IPS-NIHi7 (cell line): ENCODE measurements around the gene ADGRF3.
A peak's percentile ranks its signal among the peaks of the same experiment; 100 is the strongest.
"Not testable (repeated sequence)": the region's sequence is repeated elsewhere in the genome, so short reads cannot be mapped to it uniquely, and the experiment has no call there.

Experiments used
- DNase-seq: peaks from one replicate; pipeline ENCODE4 v3.0.0; 2012; ENCODE audit warnings: mixed read lengths; ENCODE audit errors: extremely low spot score

The ADGRF3 gene

DNA sequence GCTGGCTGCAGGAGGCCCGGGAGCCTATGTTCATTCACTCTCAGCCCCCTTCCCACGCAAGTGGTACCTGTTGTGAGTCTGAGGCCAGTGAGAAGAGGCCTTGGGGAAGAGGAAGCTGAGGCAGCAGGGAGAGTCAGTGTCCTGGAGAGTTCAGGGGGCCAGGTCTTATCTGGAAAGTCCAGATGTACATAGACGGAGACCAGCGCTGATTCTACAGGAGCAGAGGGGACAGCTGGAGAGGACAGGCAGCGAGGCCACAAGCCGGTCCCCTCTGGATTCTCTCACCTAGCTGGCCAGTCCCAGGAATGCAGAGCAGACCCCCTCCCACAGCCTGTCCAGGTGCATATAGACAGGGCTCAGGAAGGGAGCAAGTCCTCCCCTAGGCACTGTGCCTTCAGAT lies 29.7 kb downstream of the ADGRF3 start:
- DNase-seq: no peak

DNA sequence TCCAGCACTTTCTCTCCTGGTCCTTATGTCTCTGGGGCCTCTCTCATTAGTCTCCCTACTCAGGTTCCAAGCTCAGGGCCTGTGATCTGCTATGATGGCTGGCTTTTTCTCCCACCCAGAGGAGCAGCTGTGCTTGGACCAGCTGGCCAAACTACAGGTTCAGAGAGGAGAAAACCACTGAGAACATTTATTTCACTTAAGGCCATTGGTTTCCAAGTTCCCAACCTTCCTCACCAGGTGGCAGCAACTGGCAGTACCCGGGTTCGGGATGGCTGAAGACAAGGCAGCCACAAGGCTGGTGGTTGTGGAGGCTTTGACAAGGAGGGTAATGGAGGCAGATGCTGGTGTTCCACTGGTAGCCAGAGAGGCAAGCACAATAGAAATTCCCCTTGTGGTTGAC lies 30.5 kb downstream of the ADGRF3 start:
- no peak for DNase-seq

DNA sequence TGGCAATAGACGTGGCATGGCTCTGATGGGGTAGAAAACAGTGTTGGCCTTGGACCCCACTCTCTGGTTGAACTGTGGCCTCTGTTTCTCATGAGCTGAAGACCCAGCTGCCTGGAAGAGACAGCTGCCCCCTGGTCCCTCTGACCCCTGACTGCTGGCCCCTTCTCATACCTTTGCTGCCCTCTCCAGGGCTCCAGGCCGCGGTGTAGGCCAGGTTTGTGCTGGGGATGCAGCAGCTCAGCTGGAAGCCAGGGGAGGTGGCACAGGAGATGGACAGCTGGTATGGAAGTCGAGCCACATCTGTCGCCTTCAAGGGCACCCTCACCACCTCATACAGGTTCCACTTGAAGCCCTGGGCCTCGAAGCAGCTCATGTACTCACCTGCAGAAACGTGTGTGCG lies 32.3 kb downstream of the ADGRF3 start:
- DNase-seq: peak; percentile 72

DNA sequence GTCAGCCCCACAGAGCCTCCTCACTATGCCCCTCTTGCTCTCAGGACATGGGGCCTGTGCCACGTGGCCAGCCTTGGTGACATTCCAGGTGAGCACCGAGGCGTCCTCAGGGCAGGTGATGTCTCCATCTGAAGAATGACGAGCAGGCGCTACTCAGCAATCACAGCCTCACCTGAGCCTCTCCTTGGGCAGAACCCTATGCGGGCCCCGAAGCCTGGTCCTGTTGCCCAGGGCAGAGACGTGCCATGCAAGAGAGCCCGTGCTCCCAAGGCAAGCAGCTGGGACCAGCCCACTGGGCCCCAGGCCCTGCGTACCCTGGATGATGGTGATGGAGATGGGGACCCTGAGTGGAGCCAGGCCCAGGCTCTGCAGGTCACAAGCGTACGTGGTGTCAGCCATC lies 33.1 kb downstream of the ADGRF3 start:
- DNase-seq: no peak

DNA sequence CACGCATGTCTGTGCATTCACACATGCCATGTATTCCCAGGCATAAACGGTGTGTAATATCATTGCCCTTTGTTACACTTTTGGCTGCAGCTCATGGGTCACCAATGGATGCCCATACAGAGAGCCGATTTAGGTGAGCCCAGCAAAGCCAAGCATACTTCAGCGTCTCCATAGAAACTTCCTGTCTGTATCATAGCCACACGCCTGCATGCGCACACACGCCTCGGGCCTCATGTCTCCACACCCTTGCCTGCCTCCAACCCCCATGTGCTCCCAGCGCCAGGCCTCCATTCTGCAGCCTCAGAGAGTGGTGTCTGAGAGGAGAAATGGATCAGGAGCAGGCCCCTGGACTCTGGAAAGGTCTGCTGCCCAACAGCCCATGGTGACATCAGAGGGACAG lies 34.1 kb downstream of the ADGRF3 start:
- no peak for DNase-seq

DNA sequence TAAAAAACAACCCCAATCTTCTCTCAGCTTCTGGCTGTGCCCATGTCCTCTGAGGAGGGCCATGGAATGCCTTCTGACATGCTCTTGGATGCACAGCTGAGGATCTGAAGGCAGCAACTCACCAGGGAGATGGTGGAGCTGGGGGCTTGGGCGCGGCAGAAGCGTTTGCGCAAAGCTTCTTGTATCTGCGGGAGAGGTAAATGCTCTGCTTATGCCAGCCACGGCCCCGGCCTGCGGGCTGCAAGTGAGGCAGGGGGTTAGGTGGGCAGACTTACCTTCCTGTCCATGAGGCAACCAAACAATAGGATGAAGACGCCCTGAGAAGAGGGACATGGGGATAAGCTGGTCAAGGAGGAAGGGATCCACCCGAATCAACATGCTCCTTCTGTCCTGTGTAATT lies 36.7 kb downstream of the ADGRF3 start:
- DNase-seq: no peak

DNA sequence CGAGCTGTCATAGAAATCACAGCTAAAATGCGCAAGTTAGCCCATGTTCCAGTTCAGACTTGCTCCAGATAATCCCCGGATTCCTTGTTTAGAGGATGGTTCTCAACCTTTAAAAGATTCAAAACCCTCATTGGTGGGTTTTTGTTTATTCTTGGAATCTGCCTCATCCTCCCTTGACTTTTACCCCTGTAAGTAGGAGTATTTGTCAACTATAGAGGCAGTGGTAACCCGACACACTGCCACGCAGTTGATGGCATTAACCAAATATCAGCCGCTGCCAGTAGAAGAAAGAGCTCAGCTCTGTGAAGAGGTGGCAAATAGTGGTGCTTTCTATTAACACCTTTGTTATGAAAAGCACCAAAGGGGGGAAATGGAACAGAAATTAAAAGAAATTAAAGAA lies 41.0 kb downstream of the ADGRF3 start:
- DNase-seq: no peak

DNA sequence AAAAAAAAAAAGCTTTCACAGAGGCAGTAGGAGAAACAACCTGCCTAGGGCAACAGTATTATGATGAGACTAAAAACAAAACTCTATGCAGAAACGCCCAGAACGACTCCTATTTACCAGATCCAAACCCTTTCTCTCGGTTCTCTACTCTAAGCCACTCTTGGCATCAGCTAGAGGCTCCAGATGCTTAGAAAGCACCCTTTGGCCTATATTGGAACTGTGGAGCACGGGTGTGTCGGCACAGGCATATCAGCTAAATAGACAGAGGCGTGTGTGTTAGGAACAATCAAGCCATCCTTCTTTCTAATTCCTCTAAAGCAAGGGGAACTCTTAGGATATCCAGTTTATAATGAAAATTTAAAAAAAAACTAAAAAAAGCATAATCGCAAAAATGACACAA lies 41.5 kb downstream of the ADGRF3 start:
- DNase-seq: not testable (repeated sequence)

DNA sequence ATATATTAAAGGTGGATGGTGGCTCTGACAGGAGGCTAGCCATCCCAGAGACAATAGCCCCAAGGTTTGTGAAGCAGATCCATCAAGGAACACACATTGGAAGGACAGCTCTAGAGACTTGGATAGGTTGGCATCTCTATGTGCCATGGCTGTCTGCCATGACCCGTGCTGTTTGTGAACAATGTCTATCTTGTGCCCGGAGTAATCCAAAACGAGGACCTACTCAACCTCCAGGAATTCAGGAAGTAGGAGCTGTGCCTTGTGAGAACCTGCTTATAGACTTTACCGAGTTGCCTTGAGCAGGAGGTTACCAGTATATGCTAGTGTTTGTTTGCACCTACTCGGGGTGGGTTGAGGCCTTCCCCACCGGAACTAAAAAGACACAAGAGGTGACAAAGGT lies 43.7 kb downstream of the ADGRF3 start:
- no peak for DNase-seq

DNA sequence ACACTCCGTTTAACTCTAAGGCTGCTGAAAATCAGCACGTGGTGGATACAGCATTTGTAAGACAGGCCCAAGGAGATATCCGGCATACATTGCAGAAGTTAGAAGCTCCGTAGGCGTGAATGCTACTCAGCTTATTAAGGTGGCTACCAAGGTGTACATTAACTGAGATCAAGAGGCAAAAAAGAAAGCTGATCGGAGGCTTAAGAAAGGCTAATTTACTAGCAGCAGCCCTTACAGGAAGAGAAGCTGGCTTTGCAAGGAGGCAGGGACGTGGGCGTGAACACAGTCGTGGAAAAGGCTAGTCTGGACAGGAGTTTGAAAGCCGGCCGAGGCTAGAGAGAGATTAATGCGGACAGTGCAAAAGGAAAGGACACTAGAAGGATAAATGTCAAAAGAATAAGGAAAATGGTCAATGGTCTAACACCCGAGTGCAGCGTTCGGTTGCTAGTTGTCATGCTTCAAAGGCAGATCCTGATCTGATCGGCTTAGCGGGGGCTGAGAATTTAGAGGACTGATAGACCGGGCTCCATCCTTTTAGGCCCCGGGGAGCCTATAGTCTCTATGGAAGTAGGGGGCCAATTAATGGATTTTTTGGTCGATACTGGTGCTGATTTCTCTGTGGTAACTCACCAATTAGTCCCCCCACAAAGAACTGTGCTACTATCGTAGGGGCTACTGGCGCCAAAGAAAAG lies 46.2 kb downstream of the ADGRF3 start:
- no peak for DNase-seq

DNA sequence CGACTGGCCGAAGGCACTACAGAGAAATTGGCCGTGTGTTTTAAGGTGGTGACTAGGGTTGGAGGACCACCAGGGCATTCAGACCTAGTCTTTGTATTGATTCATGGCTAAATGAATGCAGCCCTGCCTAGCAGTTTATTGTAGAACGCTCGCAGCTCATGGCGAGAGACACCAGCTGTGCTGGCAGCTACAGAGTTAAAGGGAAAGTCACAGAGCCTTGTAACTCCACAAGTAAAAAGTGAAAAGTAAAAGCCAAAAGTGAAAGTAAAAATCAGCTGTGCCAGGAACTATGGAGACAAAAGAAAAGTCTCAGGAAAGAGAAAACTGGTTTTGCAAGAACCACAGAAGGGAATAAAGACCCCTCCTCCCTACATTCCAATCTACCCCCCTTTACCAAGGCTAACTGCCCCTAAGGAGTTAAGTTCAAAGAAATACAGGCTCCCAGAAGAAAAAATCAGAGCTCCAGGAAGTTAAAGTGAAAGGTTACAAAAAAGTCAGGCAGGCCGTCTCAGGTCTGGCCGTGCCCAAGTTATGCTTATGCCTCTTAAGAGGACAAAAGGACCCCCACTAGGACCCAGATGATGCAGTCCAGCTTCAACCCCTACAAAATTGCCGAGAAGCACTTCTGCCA lies 47.0 kb downstream of the ADGRF3 start:
- DNase-seq: no peak

DNA sequence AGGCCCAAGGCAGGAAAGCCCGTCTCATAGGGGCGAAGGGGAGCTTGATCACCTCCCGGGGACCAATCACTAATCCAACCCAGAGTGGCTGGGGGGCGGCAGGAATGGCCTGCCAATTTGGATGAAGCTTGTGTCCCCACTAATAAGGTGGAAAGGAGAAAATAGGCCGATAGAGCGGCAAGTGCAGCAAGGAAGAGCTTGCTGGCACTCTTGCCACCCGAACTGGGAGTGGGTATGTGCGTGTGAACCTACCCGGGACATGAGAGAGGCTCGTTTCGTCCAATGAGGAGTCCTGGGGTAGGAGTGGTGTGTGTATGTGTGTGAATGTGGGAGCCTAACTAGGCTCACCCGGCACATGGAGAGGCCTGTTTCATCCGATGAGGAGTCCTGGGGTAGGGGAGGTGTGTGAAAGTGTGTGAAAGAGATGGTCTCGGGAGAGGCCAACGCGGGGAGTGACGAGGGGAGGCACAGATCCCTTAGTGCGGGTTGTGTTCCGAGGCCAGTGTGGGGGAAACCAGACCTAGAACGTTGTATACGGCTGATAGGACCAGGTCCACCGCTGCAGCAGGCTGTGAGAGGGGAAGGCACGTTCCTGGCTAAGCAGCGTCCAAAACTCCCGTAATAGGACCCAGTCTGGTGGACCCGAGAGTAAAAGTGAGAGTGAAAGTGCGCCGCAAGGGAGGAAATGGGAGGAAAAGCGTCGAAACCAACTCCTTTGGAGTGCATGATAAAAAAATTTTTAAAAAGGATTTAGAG lies 47.8 kb downstream of the ADGRF3 start:
- no peak for DNase-seq

DNA sequence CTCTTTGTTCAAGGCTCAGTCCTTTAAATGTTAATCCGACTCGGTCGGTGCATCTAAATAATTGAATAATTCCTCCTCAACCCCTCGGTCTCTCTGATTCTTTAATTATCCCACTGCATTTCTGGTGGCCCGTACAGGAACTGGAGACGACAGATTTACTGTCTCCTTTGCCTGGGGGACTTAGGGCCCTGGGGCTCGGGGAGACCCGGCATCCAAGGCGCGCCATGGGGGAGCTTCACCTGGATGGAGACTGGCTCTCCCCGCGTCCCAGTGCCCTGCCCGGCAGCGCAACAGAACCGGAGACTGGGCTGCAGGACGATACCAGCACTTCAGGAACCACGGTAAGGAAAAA lies 48.3 kb downstream of the ADGRF3 start:
- no peak for DNase-seq

DNA sequence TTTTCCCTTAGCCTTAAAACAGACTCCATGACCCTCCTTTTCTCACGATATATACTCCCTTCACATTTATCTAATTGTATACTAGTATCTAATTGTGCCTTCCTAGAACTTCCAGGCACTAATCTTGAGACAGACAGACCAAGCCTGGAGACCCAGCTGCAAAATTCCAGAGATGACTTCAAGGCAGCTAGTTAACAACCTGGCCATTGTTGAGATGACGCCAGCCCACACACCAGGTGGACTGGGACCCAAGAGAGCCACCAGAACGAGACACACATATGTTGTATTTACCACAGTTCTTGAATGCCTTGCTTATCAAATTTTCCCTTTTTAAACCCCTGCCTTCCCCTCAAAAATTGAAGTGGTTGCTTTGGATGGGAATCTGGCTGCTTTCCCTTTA lies 49.5 kb downstream of the ADGRF3 start:
- no peak for DNase-seq

DNA sequence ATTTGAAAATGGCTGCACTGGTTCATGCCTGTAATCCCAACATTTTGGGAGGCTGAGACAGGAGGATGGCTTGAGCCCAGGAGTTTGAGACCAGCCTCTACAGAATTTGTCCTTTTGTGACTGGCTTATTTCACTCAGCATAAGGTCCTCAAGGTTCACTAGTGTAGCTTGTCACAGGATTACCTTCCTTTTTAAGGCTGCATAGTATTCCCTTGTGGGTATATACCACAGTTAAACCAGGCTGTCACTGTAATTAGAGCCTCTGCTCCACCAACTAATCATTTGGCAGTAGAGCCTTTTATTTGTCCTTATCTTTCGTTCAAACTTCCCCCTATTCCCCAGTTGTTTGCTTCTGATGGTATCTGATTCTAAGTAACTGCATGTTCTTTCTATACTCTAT lies 51.1 kb downstream of the ADGRF3 start:
- DNase-seq: no peak

DNA sequence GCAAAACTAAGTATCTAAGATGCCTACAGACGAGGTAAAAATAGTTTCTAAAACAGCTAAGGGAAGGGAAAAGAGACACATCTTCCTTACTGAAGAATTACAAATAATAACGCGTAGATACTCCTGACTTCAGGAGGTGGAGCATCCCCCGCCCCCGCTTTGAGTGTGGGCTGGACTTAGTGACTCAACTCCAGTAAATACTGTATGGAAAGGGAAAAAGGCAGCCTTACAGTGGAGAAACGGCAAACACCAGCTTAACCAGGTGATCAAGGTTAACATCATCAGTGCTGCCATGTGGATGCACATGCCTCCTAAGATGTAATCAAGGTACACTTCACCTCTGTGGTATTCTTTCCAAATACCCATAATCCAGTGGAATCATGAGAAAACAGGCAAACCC lies 53.9 kb downstream of the ADGRF3 start:
- no peak for DNase-seq

DNA sequence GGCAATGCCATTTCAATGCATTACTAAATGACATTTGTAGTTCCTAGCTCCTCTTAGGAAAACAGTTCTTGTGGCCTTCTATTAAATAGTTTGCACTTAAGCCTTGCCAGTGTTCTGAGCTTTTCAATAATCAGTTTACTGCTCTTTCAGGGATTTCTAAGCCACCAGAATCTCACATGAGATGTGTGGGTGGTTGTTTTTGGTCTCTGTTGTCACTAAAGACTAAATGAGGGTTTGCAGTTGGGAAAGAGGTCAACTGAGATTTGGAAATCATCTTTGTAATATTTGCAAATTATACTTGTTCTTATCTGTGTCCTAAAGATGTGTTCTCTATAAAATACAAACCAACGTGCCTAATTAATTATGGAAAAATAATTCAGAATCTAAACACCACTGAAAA lies 56.6 kb downstream of the ADGRF3 start:
- DNase-seq: no peak

DNA sequence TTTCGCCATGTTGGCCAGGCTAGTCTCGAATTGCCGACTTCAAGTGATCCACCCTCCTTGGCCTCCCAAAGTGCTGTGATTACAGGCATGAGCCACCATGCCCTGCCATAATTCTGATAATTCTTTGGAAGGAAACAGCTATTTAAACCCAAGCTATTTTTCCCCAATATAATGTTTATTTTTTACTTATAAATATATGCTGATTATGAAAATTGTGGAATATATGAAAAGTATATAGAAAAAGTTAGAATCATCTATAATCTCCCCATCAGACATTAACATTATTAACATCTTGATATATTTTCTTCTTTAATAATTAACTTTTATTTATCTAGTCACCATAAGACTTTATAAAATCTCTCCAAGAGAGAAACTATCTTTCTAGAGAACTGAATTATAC lies 60.7 kb downstream of the ADGRF3 start:
- no peak for DNase-seq

DNA sequence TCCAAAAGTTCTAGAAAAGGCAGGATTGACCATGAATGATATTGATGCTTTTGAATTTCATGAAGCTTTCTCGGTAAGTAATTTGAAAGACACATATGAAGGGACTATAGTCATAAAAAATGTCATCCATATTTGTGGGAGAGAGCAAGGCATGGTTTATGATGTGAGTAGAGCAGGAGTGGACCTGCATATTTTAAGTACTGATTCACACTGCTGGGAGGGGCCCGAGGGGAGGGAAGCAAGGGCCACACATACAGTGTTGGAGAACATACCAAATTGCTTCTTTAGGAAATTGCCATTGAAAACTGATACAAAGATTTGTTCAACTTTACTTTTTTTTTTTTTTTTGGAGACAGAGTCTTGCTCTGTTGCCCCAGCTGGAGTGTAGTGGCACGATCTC lies 62.5 kb downstream of the ADGRF3 start:
- DNase-seq: no peak

DNA sequence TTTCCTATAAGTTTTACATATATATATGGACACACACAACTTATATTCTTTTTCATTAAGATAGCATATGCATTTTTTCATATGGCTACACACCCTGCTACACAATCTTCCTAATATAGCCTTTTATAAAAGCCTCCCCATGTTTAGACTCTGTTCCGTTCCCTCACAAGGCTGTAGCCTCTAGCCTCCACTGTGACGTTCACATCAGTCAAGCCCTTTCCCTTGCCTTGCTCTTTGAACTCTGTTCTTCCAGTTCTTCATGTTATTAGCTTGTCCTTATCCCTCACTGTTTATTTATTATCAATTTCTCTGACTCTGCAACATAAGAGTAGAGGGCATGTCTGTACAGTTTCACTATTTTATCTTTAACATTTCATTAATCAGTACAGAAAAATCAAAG lies 63.0 kb downstream of the ADGRF3 start:
- DNase-seq: no peak

DNA sequence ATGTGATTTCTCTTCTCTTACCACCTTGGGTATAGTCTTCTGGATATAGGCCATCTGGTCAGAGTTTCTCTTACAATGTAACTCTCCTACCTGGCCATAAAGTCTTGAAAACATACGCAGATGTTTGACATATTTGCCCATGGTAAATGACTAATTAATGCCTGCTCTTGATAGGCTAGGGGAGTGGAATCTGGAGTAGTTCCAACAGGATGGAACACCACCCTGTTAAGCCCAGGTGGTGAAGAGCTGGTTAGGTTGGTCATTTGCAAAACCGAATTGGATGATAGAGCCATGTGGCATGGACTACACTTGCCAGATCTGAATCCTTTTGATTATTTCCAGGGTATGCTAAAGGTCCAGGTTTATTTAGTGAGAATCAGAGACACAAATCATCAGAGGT lies 65.4 kb downstream of the ADGRF3 start:
- DNase-seq: no peak

DNA sequence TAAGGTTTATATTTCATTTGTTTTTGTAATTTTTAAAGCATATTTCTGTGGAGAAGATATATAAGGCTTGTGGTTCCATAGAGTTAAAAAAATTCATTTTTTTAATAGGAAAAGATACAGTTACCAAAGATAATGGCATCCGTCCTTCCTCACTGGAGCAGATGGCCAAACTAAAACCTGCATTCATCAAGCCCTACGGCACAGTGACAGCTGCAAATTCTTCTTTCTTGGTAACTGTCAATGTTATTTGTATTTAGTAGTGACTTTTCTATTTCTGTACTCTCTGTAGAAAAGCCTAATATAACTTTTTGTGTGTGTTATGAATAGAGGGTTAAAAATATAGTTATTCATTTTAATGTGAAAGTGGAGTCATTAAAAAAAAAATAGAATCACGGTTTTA lies 66.7 kb downstream of the ADGRF3 start:
- DNase-seq: no peak

DNA sequence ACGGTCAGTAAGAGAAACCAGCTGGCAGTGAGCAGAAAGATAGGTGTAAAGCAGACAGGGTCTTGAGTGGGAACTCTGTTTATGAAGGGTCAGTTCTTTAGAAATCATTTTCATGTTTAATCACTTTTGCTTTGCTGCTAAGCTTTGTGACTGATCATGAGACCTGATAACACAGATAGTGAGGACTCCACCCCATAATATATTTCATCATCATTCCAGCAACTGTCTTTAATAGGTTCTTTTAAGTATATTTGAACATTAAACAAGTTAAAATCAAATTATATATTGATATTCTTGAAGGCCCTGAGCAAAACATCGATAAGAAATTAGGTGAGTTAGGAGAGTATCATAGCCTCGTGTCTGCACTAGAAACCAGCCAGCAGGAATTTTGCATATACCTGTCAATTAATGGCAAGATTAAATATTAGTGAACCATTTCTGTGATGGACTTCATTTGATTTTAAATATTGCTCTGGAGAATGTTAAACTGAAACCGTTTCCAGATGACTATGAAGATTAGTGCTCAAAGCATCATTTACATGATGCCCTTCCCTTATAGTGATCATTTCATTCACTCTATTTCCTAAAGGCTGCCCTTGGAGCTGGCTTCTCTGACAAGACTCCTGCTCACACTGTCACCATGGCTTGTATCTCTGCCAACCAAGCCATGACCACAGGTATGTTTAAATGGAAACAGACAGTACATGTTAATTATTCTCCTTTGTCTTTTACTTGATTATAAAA lies 69.9 kb downstream of the ADGRF3 start:
- DNase-seq: no peak
